ENCODE results near the gene PELI3. TPM values are rescaled to one million over a fixed set of nuclear protein-coding genes. Genes with fewer than 3 reads are reported as not detected.

The PELI3 gene
- total RNA-seq, 1 donor from 2014 or later, result 21.6 TPM

GRCh38 chr11:66473167-66473566 lies 6.5 kb downstream of the PELI3 start:
- Histone ChIP-seq H3K4me1 (peaks cover 6% of the 10 kb centered on the region), H3K27me3 (no peaks in the 10 kb centered on the region), H3K36me3 (peaks cover 0 to 18% of the 10 kb centered on the region in 2 donors), H3K27ac (no peak overlapping the region), H3K9me3 (no peaks in the 10 kb centered on the region), H3K4me3 (no peak overlapping the region)
- TF ChIP-seq, protein P1, sequence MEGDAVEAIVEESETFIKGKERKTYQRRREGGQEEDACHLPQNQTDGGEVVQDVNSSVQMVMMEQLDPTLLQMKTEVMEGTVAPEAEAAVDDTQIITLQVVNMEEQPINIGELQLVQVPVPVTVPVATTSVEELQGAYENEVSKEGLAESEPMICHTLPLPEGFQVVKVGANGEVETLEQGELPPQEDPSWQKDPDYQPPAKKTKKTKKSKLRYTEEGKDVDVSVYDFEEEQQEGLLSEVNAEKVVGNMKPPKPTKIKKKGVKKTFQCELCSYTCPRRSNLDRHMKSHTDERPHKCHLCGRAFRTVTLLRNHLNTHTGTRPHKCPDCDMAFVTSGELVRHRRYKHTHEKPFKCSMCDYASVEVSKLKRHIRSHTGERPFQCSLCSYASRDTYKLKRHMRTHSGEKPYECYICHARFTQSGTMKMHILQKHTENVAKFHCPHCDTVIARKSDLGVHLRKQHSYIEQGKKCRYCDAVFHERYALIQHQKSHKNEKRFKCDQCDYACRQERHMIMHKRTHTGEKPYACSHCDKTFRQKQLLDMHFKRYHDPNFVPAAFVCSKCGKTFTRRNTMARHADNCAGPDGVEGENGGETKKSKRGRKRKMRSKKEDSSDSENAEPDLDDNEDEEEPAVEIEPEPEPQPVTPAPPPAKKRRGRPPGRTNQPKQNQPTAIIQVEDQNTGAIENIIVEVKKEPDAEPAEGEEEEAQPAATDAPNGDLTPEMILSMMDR (IDR thresholded peaks at IDR 0.05), result no peak
- TF ChIP-seq POLR2AphosphoS5 (IDR thresholded peaks at IDR 0.05; ENCODE audit: insufficient read depth in 1 of 2, low read depth in 1 of 2) (no peak), POLR2A (IDR thresholded peaks at IDR 0.05) (no peak)
- intact Hi-C loops (cut with DNase I), result no loop called here
- DNase-seq (ENCODE audit: extremely low spot score in 2 of 2), result no peak

DNA sequence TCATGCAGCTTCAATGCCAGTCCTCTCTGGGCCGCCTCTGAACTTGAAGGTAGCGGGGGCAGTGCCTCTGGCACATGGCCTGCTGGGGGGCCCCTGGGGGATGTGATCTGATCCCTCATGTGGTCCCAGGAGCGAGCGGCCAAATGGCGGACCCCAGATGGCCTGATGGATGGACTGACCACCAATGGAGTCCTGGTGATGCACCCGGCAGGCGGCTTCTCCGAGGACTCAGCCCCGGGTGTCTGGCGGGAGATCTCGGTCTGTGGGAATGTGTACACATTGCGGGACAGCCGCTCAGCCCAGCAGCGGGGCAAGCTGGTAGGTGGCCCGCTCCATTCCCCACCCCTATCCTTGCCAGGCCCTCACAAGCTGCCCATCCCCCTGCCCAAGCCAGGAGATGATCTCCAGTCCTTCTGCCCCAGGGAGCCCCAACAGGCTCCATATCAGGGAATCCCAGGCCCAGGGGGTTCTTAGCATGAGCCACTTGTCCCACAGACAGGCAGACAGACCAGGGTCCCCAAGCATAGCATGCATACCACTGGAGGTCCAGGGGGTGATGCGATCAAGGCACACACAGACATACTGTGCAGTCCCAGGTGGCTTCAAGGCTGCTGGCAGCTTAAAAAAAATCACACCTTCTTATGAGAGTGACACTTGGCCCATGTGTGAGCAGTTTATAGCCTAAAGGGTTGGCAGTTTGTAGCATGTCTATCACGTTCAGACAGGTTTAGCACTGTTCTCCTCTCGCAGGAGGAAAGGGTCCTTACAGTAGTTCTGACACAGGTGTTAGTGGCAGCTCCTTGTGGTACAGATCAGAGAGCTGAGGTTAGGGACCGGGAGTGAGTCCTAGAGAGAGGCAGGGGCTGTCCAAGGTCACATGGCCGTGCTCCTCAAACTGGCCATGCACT lies 7.2 kb downstream of the PELI3 start:
- intact Hi-C loops (cut with DNase I), result no loop called here
- Histone ChIP-seq H3K36me3 (peaks cover 0 to 18% of the 10 kb centered on the region in 2 donors), H3K9me3 (no peaks in the 10 kb centered on the region), H3K4me1 (peaks cover 7% of the 10 kb centered on the region), H3K27ac (no peak overlapping the region), H3K4me3 (no peak overlapping the region), H3K27me3 (no peaks in the 10 kb centered on the region)
- DNase-seq (ENCODE audit: extremely low spot score in 2 of 2), result no peak
- TF ChIP-seq POLR2AphosphoS5 (IDR thresholded peaks at IDR 0.05; ENCODE audit: insufficient read depth in 1 of 2, low read depth in 1 of 2) (no peak), POLR2A (IDR thresholded peaks at IDR 0.05) (no peak)
- TF ChIP-seq, protein P1 (IDR thresholded peaks at IDR 0.05), result no peak

GRCh38 chr11:66475349-66476172 lies 8.9 kb downstream of the PELI3 start:
- no peaks in the 10 kb centered on the region for H3K9me3 ChIP-seq
- peaks cover 0 to 18% of the 10 kb centered on the region in 2 donors for H3K36me3 ChIP-seq
- intact Hi-C loops (cut with DNase I), result no loop called here
- H3K4me3 ChIP-seq, result no peak overlapping the region
- H3K27ac ChIP-seq, result no peak overlapping the region
- H3K27me3 ChIP-seq, result no peaks in the 10 kb centered on the region
- TF ChIP-seq, protein P1 (IDR thresholded peaks at IDR 0.05), result no peak
- no peak for TF ChIP-seq POLR2A (IDR thresholded peaks at IDR 0.05)
- TF ChIP-seq POLR2AphosphoS5 (IDR thresholded peaks at IDR 0.05; ENCODE audit: insufficient read depth in 1 of 2, low read depth in 1 of 2), result no peak
- DNase-seq (ENCODE audit: extremely low spot score in 2 of 2), result no peak
- H3K4me1 ChIP-seq, result peaks cover 18% of the 10 kb centered on the region

GRCh38 chr11:66476173-66476840 lies 9.6 kb downstream of the PELI3 start:
- peaks cover 0 to 16% of the 10 kb centered on the region in 2 donors for H3K36me3 ChIP-seq
- intact Hi-C loops (cut with DNase I), result no loop called here

DNA sequence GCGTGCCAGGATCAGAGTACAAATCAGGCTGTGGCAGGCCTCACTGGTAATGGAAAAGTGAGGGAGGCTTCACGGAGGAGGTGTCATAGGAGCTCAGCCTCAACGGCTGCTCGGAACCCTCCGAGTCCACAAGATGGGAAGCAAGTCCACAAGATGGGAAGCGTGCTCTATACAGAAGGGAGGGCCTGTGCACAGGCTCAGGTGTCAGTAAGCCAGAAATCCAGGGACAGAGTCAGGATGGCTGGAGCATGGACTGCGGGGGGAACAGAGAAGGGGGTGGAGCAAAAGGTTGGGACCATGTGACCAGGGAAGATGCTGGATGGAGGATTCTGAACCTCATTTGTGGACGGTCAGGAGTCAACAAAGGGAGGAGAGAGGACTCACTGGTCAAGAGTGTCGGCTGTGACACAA lies 10.1 kb downstream of the PELI3 start:
- no peaks in the 10 kb centered on the region for H3K9me3 ChIP-seq
- no peaks in the 10 kb centered on the region for H3K27me3 ChIP-seq
- H3K4me1 ChIP-seq, result peaks cover 26% of the 10 kb centered on the region
- no peak for TF ChIP-seq POLR2A (IDR thresholded peaks at IDR 0.05)
- TF ChIP-seq, protein P1 (IDR thresholded peaks at IDR 0.05), result no peak
- no peak for TF ChIP-seq POLR2AphosphoS5 (IDR thresholded peaks at IDR 0.05; ENCODE audit: insufficient read depth in 1 of 2, low read depth in 1 of 2)
- DNase-seq (ENCODE audit: extremely low spot score in 2 of 2), result no peak
- no peak overlapping the region for H3K27ac ChIP-seq
- intact Hi-C loops (cut with DNase I), result no loop called here
- peaks cover 0 to 15% of the 10 kb centered on the region in 2 donors for H3K36me3 ChIP-seq
- H3K4me3 ChIP-seq, result no peak overlapping the region

More at GRCh38 chr11:66476173-66476840, 9.6 kb downstream of the PELI3 start:
- DNase-seq (ENCODE audit: extremely low spot score in 2 of 2), result no peak
- Histone ChIP-seq H3K27ac (no peak overlapping the region), H3K4me3 (no peak overlapping the region), H3K4me1 (peaks cover 25% of the 10 kb centered on the region), H3K27me3 (no peaks in the 10 kb centered on the region), H3K9me3 (no peaks in the 10 kb centered on the region)
- TF ChIP-seq POLR2A (IDR thresholded peaks at IDR 0.05), result no peak

Data from vagina (tissue), 2 donors.